Measurements from ENCODE around the gene MYOM3.

MYOM3 gene

GRCh38 chr1:24095140-24095859 lies 16.6 kb downstream of the MYOM3 start:
- DNase-seq = no peak

- no peak for DNase-seq
Observed at GRCh38 chr1:24094554-24094953, 17.4 kb downstream of the MYOM3 start.

- DNase-seq = no peak
Observed at GRCh38 chr1:24093732-24094131, 18.2 kb downstream of the MYOM3 start.

DNA sequence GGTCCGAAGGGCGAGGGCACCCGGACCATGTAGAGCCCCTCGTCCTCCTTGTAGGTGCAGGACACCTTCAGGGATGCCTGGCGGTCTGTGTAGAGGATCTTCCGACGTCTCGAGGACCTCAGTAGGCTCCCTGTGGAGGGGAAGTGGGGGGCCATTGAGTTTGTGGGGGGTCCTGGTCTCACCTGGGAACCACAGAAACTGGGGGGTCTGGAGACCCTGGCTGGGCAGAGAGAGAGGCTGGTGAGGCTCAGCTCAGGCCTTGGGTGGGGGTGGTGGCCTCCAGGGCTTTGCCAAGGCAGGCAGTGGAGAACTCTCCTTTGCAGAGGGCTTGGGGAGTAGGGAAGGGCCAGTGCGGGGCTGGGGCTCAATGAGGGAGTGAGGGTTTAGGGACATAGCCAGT lies 19.0 kb downstream of the MYOM3 start:
- DNase-seq = no peak

DNA sequence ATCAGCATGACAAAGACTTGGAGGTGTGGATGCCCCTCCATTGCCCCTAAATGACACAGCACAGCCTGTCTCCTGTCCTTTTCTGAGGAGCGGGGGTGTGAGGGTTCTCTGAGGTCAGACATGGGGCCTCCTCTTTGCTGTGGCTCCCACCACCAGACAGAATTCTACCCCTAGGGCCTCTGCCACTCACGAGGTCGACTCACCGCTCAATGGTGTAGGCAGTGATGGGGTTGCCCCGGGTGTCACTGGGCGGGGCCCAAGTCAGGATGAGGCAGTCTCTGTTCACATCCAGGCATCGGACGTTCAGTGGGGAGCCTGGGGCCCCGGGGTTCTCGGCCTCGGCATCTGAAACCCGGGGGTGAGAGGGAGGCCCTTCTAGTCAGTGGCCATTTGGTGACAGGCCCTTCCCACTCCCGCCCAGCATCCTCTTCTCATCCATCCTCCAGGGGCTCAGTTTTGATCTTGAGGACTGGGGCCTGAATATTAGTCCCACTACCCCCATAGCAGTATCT lies 19.9 kb downstream of the MYOM3 start:
- DNase-seq = no peak

DNA sequence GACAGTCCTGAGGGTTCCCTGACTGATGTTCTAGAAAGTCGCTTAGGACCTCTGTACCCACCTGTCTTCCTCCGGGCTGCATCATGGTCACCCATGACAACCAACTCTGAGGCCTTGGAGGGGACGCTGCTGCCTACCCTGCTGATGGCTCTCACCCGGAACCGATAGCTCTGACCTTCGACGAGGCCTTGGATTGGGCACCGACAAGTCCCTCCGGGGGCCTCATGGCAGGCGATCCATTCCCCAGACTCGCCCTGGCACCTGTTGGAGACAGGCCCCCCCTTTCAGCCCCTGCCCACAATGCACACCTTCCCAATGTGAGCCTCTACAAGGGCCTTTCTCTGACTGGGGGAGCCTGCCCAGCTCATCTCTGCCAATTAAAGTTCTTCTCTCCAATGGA lies 21.2 kb downstream of the MYOM3 start:
- DNase-seq = no peak

DNA sequence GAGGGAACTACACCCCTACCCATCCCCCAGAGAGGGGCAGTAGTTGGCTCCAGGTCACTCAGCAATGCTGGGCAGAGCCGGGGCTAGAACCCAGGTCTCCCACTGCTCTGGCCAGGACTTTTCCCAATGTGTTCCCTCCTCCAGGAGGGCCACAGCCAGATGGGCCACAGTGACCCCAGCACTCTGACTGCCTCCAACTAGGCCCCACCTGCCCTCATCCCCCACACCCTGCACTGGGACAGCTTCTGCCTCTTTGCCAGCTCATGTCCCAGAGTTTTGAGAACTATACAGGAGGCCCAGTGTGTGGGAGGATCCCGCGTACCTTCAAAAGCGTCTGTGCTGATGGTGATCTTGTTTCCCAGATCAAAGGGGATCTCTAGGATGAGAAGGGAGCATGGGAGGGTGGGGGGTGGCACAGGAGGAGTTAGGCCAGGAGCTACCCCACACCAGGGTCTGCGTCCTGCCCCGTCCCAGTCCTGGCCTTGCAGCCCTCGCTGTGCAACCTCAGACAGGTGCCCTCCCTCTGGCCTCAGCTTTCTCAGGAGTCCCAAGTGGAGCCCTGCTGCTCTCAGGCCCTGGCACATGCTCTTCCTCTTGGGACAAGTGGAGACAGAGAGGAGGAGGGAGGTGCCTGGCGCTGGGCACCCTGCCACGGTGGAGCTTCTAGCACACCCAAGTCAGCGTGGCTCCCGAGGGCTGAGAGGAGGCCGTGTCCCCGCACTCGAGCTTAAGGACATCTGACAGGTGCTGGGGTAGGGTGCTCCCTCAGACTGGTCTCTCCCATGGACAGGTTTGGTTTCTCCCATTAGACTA lies 22.0 kb downstream of the MYOM3 start:
- no peak for DNase-seq

- DNase-seq = no peak
Observed at GRCh38 chr1:24089027-24089742, 22.8 kb downstream of the MYOM3 start.

- DNase-seq = no peak
Observed at GRCh38 chr1:24086466-24086865, 25.5 kb downstream of the MYOM3 start.

GRCh38 chr1:24085546-24085945 lies 26.4 kb downstream of the MYOM3 start:
- DNase-seq = no peak

GRCh38 chr1:24085007-24085406 lies 26.9 kb downstream of the MYOM3 start:
- no peak for DNase-seq

- no peak for DNase-seq
Observed at GRCh38 chr1:24084050-24084449, 27.9 kb downstream of the MYOM3 start.

- no peak for DNase-seq
Observed at GRCh38 chr1:24082372-24082771, 29.6 kb downstream of the MYOM3 start.

DNA sequence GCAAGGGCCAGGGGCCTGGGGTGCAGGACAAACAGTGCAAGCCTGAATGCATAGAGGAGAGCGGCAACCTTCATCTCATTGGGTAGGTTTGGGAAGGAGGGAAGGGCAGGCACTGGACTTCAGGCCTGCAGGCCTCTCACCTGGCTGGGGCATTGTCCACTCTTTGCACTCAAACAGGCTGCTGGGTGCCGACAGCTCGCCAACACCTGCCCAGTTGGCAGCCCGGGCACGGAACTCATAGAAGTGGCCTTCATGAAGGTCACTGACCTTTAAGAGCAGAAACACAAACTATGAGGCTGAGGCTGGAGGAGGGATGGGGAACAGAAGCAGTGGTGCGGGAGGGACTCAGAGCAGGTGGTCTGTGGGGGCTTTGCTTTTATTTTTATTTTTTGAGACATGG lies 30.7 kb downstream of the MYOM3 start:
- DNase-seq = no peak

GRCh38 chr1:24080131-24080530 lies 31.8 kb downstream of the MYOM3 start:
- no peak for DNase-seq

DNA sequence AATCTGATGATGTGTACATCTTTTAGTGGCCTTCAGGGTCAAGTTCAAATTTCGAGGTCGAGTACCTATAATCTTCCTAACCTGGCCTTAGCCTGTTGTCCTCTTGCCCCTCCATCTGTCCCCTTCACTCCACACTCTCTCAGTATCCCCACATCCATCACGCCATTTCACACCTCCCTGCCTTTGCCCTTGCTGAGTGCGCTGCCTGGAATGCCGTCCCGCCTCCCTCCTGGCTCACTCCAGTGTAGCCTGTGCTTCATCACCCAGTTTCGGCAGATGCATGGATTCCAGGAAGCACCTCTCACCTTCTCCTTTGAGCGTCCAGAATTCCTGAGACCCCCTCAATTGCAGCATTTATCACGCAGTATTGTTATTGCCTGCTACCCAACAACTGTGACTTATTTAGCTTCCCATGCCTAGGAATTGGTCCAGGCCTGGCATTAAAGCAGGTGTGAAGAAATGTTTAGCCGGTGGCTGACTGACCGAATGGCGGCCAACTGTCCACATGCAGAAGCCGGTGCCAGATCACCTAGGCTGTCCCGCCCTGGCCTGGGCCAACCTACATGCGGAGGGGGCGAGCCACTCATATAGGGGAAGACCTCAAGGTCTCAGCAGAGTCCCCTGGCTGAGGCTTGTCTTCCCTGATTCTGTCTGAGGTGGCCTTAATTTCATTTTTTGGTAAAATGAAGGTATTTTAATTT lies 34.5 kb downstream of the MYOM3 start:
- no peak for DNase-seq

GRCh38 chr1:24075946-24076345 lies 36.0 kb downstream of the MYOM3 start:
- no peak for DNase-seq

DNA sequence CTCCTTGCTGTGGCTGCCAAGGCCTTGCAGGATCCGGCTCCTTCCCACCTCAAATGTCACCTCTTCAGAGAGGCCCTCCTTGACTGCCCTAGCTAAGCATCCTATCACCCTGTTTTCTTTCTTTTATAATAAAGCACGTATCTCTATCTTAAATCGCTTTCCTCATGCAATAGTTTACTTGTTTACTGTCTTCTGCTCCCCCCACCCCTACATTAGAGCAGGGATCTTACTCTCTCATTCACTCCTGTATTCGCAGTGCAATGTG lies 36.4 kb downstream of the MYOM3 start:
- DNase-seq = no peak

DNA sequence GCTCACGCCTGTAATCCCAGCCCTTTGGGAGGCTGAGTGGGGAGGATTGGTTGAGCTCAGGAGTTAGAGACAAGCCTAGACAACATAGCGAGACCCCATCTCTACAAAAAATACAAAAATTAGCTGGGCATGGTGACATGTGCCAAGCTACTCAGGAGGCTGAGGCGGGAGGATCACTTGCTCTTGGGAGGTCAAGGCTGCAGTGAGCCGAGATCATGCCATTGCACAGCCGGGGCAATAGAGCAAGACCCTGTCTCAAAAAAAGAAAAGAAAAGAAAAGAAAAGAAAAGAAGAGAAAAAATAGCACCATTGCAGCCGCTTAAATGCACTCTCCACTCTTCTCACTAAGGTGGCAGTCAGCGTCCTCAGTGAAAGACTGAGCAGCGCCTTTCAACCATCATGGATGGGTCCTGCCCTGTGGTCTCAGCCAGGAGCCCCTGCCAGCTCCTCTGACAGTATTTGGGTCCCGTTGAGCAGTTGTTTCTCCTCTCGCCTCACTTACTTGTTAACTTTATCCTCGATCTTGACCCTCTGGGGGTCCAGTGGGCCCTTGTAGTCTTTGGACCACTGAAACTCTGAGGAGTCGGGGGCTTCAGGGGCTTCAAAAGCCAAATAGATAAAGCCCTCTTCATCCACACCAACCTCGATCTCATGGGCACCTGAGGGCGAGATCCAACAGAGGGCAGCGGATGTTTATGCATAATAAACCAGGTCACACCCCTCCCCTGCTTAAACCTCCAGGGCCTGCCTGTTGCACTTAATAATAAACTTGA lies 36.9 kb downstream of the MYOM3 start:
- no peak for DNase-seq

- DNase-seq = no peak
Observed at GRCh38 chr1:24074196-24074595, 37.7 kb downstream of the MYOM3 start.

- DNase-seq = no peak
Observed at GRCh38 chr1:24071941-24072340, 40.0 kb downstream of the MYOM3 start.

GRCh38 chr1:24070821-24071393 lies 41.0 kb downstream of the MYOM3 start:
- DNase-seq = peak; percentile 86

All from activated CD8-positive, alpha-beta memory T cell treated with anti-CD3 and anti-CD28 coated beads, Interleukin-2, amount 50 U/mL, for 48 hours (primary cell).